Nephron progenitor cell (in vitro differentiated cells): ENCODE results near the gene NCAPD3.
A peak's percentile ranks its signal among the peaks of the same experiment; 100 is the strongest.

Experiments
- DNase-seq: peaks from one replicate; pipeline ENCODE4 v3.0.0; 2021
- H3K27ac Mint-ChIP-seq: 2 replicates; pipeline ENCODE4 v1.8.0; 2021; ENCODE audit warnings: mild to moderate bottlenecking, moderate library complexity, mixed read lengths
- H3K27me3 Mint-ChIP-seq: 2 replicates; pipeline ENCODE4 v1.8.0; 2021; ENCODE audit warnings: mild to moderate bottlenecking, low read depth, mixed read lengths; ENCODE audit not compliant: poor library complexity
- H3K36me3 Mint-ChIP-seq: 2 replicates; pipeline ENCODE4 v1.8.0; 2021; ENCODE audit warnings: low read depth, mixed read lengths
- H3K4me1 Mint-ChIP-seq: 2 replicates; pipeline ENCODE4 v1.8.0; 2021; ENCODE audit warnings: mixed read lengths
- H3K4me3 Mint-ChIP-seq: 2 replicates; pipeline ENCODE4 v1.8.0; 2021; ENCODE audit warnings: mild to moderate bottlenecking, moderate library complexity, mixed read lengths
- H3K9me3 Mint-ChIP-seq: 2 replicates; pipeline ENCODE4 v1.8.0; 2021; ENCODE audit warnings: mild to moderate bottlenecking, moderate library complexity, mixed read lengths
- TF ChIP-seq, protein P1 (sequence below): fragments of 200-600 bp; sonication (generic); IDR thresholded peaks from 2 replicates; pipeline ENCODE4 v1.5.0; 2021; ENCODE audit warnings: antibody characterized with exemption

Gene NCAPD3

GRCh38 chr11:134139873-134140331 lies 83.9 kb downstream of the NCAPD3 start:
- DNase-seq = peak; percentile 63
- TF ChIP-seq, protein P1, sequence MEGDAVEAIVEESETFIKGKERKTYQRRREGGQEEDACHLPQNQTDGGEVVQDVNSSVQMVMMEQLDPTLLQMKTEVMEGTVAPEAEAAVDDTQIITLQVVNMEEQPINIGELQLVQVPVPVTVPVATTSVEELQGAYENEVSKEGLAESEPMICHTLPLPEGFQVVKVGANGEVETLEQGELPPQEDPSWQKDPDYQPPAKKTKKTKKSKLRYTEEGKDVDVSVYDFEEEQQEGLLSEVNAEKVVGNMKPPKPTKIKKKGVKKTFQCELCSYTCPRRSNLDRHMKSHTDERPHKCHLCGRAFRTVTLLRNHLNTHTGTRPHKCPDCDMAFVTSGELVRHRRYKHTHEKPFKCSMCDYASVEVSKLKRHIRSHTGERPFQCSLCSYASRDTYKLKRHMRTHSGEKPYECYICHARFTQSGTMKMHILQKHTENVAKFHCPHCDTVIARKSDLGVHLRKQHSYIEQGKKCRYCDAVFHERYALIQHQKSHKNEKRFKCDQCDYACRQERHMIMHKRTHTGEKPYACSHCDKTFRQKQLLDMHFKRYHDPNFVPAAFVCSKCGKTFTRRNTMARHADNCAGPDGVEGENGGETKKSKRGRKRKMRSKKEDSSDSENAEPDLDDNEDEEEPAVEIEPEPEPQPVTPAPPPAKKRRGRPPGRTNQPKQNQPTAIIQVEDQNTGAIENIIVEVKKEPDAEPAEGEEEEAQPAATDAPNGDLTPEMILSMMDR = peak; percentile 77
- peaks cover 41% of the 10 kb centered on the region for H3K9me3 Mint-ChIP-seq
- H3K36me3 Mint-ChIP-seq = peaks cover 64% of the 10 kb centered on the region
- H3K27me3 Mint-ChIP-seq = no peaks in the 10 kb centered on the region
- H3K4me1 Mint-ChIP-seq = peaks cover 7% of the 10 kb centered on the region
- no peak overlapping the region for H3K4me3 Mint-ChIP-seq
- H3K27ac Mint-ChIP-seq = no peak overlapping the region

- H3K27ac Mint-ChIP-seq = peak overlapping the region; percentile 37
- peaks cover 5% of the 10 kb centered on the region for H3K4me1 Mint-ChIP-seq
These were observed 84.4 kb downstream of the NCAPD3 start for GRCh38 chr11:134139303-134139872.

DNA sequence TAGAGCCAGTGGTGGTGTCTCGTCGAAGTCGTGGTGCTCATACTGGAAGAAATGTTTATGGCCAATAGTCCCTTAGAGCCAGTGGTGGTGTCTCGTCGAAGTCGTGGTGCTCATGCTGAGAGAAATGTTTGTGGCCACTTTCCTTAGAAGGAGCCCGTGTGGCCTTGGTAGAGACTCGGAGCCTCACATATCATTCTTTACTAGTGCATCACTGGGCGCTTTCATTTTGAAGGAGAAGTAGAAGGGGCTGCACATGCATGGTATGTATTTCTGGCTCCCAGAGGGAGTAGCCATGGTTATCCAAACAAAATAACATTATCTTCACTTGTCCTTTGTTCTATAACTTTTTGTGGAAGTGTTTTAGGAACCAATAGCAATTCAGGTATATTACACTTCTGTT lies 85.4 kb downstream of the NCAPD3 start:
- no peak for DNase-seq
- Mint-ChIP-seq H3K9me3 (peaks cover 45% of the 10 kb centered on the region), H3K27me3 (peaks cover 2% of the 10 kb centered on the region), H3K4me3 (no peak overlapping the region), H3K27ac (no peak overlapping the region), H3K36me3 (peaks cover 64% of the 10 kb centered on the region), H3K4me1 (peaks cover 5% of the 10 kb centered on the region)
- TF ChIP-seq, protein P1 = no peak

More at GRCh38 chr11:134139303-134139872, 84.4 kb downstream of the NCAPD3 start:
- DNase-seq = no peak
- peaks cover 64% of the 10 kb centered on the region for H3K36me3 Mint-ChIP-seq
- no peaks in the 10 kb centered on the region for H3K27me3 Mint-ChIP-seq
- H3K9me3 Mint-ChIP-seq = peaks cover 45% of the 10 kb centered on the region
- TF ChIP-seq, protein P1 = no peak
- H3K4me3 Mint-ChIP-seq = no peak overlapping the region

GRCh38 chr11:134134167-134134566 lies 89.6 kb downstream of the NCAPD3 start:
- Mint-ChIP-seq H3K4me3 (no peak overlapping the region), H3K36me3 (peaks cover 75% of the 10 kb centered on the region), H3K27me3 (peaks cover 4% of the 10 kb centered on the region), H3K27ac (no peak overlapping the region), H3K9me3 (peaks cover 78% of the 10 kb centered on the region), H3K4me1 (peaks cover 2% of the 10 kb centered on the region)
- TF ChIP-seq, protein P1 = no peak
- no peak for DNase-seq

- no peak for DNase-seq
- Mint-ChIP-seq H3K4me1 (no peaks in the 10 kb centered on the region), H3K4me3 (no peak overlapping the region), H3K27ac (no peak overlapping the region), H3K27me3 (peaks cover 6% of the 10 kb centered on the region), H3K9me3 (peaks cover 91% of the 10 kb centered on the region), H3K36me3 (peaks cover 88% of the 10 kb centered on the region)
- TF ChIP-seq, protein P1 = no peak
These were observed 91.0 kb downstream of the NCAPD3 start for GRCh38 chr11:134132808-134133207.

- no peaks in the 10 kb centered on the region for H3K4me1 Mint-ChIP-seq
- TF ChIP-seq, protein P1 = no peak
- peaks cover 93% of the 10 kb centered on the region for H3K36me3 Mint-ChIP-seq
- no peak overlapping the region for H3K27ac Mint-ChIP-seq
- peaks cover 85% of the 10 kb centered on the region for H3K9me3 Mint-ChIP-seq
- DNase-seq = no peak
- peaks cover 6% of the 10 kb centered on the region for H3K27me3 Mint-ChIP-seq
- H3K4me3 Mint-ChIP-seq = no peak overlapping the region
These were observed 92.0 kb downstream of the NCAPD3 start for GRCh38 chr11:134131628-134132244.
